Skeletal muscle cell (primary cell): ENCODE measurements around the gene ANKRD53.
"Not testable (repeated sequence)": the region's sequence is repeated elsewhere in the genome, so short reads cannot be mapped to it uniquely, and the experiment has no call there.

Source experiments
- DNase-seq: peaks from one replicate; pipeline ENCODE4 v3.0.0-alpha.2; 2010; ENCODE audit warnings: low read depth
- H3K4me3 ChIP-seq: 2 replicates; pipeline ENCODE4 v1.5.1; 2011; ENCODE audit warnings: low read depth, mild to moderate bottlenecking, control low read depth, low read length, moderate library complexity

Gene ANKRD53

GRCh38 chr2:71003396-71003795, 25.0 kb downstream of the ANKRD53 start:
- no peak overlapping the region for H3K4me3 ChIP-seq
- no peak for DNase-seq

GRCh38 chr2:71003966-71004755, 25.7 kb downstream of the ANKRD53 start:
- DNase-seq, result no peak

GRCh38 chr2:71004857-71005256, 26.4 kb downstream of the ANKRD53 start:
- H3K4me3 ChIP-seq, result no peak overlapping the region
- DNase-seq, result no peak

More at GRCh38 chr2:71003966-71004755, 25.7 kb downstream of the ANKRD53 start:
- H3K4me3 ChIP-seq, result no peak overlapping the region

DNA sequence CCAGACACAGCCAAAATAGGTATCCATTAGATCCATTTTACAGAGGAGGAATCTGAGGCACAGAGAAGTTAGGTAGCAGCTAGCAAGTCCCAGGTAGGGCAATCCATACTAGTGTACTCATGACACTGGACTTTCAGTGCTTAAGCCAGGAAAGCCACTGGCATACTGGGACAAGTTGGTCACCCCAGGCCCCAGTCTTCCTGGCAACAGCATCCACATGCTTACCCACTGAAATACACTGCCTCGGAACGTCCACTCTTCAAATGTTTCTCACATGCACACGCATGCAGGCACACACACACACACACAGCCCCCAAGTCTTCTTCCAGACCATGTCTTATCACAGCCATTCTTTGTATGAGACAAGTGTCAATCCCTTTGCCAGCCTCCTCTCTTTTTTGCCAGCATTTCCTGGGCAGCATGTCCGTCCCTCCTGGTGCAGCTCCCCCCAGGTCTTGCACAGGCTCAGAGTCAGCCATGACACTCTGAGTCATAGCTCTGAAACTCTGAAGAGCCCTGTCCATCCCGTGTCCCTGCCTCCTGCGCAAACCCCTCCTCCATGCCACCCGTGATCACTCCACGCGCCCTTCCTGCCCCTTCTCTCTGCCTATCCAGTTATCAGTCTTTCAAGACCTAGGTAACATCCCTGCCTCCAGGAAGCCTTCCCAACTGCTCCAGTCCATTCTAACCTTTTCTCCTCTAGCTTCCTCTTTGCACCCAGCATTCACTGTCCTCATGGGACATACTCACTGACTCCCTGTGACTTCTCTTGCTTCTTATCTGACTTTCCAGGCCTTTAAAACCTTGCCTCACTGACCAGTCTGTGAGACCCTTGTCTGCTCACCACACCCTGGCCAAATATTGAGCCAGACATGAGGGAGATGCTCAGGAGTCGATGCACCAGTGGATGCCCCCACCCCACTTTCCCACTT, 27.1 kb downstream of the ANKRD53 start:
- DNase-seq, result no peak
- H3K4me3 ChIP-seq, result no peak overlapping the region

DNA sequence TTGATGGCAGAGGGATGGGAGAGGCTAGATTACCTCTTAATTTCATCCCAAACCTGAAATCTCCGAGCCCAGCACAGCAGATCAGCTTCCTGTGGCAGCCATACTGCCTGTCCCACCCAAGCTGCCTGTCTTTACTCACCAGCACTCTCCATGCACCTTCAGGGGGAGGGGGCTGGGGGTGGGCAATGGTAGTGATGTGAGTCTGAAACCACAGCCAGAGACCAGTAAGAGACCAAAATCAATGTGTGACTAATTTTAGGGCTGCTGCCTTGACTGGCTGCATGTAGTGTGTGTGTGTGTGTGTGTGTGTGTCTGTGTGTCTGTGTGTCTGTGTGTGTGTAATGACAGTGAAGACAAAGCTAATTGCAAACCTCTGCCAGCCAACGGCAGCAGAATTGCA, 27.9 kb downstream of the ANKRD53 start:
- no peak overlapping the region for H3K4me3 ChIP-seq
- no peak for DNase-seq

GRCh38 chr2:71006955-71007799, 28.7 kb downstream of the ANKRD53 start:
- H3K4me3 ChIP-seq, result no peak overlapping the region
- DNase-seq, result no peak

GRCh38 chr2:71008342-71008741, 29.9 kb downstream of the ANKRD53 start:
- H3K4me3 ChIP-seq, result no peak overlapping the region

DNA sequence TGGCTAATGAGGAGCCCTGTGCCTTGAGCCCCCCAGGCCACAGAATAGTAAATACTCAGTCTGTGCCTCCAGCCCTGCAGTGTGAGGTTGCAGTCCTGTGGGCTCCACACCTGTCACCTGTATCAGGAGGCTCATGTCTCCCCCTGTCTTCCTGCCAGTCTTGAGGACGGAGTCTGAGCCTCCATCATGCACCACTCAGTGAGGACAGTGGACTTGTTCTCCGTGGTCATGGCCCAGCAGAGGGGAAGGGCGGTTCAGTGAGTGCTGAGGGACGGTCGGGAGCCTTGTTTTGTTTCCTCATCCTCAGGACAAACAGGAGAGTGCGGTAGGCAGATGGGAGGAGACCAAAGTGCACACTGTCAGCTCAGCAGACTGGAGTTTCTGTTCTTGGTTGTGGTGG, 33.4 kb downstream of the ANKRD53 start:
- DNase-seq, H3K4me3 ChIP-seq: not testable (repeated sequence)

More at GRCh38 chr2:71008342-71008741, 29.9 kb downstream of the ANKRD53 start:
- DNase-seq, result no peak

GRCh38 chr2:71018625-71019024, 40.2 kb downstream of the ANKRD53 start:
- DNase-seq, result no peak
- no peak overlapping the region for H3K4me3 ChIP-seq

DNA sequence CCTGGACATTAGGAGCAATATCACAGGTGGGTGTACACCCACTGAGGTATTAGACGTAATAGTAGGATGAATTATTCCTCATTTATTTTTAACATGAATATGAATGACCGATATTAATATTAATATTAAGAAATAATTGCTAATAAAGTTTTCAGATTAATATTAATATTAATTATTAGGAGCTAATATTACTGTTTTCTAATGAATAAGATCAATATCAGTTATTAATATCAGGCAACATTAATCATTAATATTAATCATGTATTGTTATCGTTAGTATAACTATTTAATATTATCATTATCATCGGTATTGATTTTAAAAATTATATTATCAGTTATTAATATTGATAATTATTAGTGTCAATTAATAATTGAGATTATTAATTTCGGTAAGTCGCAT, 41.6 kb downstream of the ANKRD53 start:
- DNase-seq, H3K4me3 ChIP-seq: not testable (repeated sequence)

- H3K4me3 ChIP-seq, DNase-seq: not testable (repeated sequence)
Measured at GRCh38 chr2:71021394-71021793, 43.0 kb downstream of the ANKRD53 start.

GRCh38 chr2:71023553-71024243, 45.3 kb downstream of the ANKRD53 start:
- H3K4me3 ChIP-seq, DNase-seq: not testable (repeated sequence)
